Progenitor cell of endocrine pancreas (in vitro differentiated cells): ENCODE data around the gene PAOX. TPM values are rescaled to one million over a fixed set of nuclear protein-coding genes. Genes with fewer than 3 reads are reported as not detected.

ENCODE experiments used
- DNase-seq: peaks from one replicate; pipeline ENCODE4 v3.0.0; 2021; ENCODE audit warnings: low spot score; ENCODE audit not compliant: unreplicated experiment
- H3K27ac Mint-ChIP-seq: 2 replicates; pipeline ENCODE4 v1.8.0; 2021; ENCODE audit warnings: mild to moderate bottlenecking, moderate library complexity, mixed read lengths
- H3K27me3 Mint-ChIP-seq: 2 replicates; pipeline ENCODE4 v1.8.0; 2021; ENCODE audit warnings: mixed read lengths
- H3K36me3 Mint-ChIP-seq: 2 replicates; pipeline ENCODE4 v1.8.0; 2022; ENCODE audit warnings: mixed read lengths; ENCODE audit not compliant: insufficient read depth
- H3K4me1 Mint-ChIP-seq: 2 replicates; pipeline ENCODE4 v1.8.0; 2021; ENCODE audit warnings: low read depth, mixed read lengths
- H3K4me3 Mint-ChIP-seq: 2 replicates; pipeline ENCODE4 v1.8.0; 2021; ENCODE audit warnings: low read depth, mild to moderate bottlenecking, moderate library complexity, mixed read lengths
- H3K9me3 Mint-ChIP-seq: 2 replicates; pipeline ENCODE4 v1.8.0; 2021; ENCODE audit warnings: low read depth, mixed read lengths
- total RNA-seq: library from RNA; stranded (reverse); gene quantifications from 2 replicates; pipeline ENCODE4 v1.2.1, GENCODE V29; 2021
- TF ChIP-seq, protein P1 (sequence below): fragments of 200-600 bp; sonication (generic); IDR thresholded peaks from one replicate; pipeline ENCODE4 v1.5.0; 2021; ENCODE audit warnings: antibody characterized with exemption, mild to moderate bottlenecking; ENCODE audit not compliant: unreplicated experiment

Gene PAOX
- total RNA-seq, 1 donor from 2014 or later, result 11.9 TPM

DNA sequence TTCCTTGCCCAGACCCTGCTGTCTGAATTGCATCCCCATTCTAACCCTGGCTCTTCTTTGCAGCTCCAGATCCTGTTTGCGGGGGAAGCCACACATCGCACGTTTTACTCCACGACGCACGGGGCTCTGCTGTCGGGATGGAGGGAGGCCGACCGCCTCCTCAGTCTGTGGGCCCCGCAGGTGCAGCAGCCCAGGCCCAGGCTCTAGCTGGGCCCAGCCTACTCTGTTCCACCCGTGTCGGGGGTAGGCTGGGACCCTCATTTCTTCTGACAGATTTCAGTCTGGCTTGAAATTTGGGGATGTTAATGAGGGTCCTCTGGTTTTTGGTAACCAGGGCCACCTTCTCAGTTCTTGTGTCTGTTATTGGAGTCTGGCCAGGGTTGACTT is 12.2 kb downstream of the PAOX start:
- Mint-ChIP-seq H3K36me3 (peaks cover 5% of the 10 kb centered on the region), H3K27me3 (no peaks in the 10 kb centered on the region), H3K27ac (no peak overlapping the region), H3K4me1 (peaks cover 8% of the 10 kb centered on the region), H3K9me3 (no peaks in the 10 kb centered on the region), H3K4me3 (no peak overlapping the region)
- no peak for DNase-seq
- TF ChIP-seq, protein P1, sequence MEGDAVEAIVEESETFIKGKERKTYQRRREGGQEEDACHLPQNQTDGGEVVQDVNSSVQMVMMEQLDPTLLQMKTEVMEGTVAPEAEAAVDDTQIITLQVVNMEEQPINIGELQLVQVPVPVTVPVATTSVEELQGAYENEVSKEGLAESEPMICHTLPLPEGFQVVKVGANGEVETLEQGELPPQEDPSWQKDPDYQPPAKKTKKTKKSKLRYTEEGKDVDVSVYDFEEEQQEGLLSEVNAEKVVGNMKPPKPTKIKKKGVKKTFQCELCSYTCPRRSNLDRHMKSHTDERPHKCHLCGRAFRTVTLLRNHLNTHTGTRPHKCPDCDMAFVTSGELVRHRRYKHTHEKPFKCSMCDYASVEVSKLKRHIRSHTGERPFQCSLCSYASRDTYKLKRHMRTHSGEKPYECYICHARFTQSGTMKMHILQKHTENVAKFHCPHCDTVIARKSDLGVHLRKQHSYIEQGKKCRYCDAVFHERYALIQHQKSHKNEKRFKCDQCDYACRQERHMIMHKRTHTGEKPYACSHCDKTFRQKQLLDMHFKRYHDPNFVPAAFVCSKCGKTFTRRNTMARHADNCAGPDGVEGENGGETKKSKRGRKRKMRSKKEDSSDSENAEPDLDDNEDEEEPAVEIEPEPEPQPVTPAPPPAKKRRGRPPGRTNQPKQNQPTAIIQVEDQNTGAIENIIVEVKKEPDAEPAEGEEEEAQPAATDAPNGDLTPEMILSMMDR, result no peak

DNA sequence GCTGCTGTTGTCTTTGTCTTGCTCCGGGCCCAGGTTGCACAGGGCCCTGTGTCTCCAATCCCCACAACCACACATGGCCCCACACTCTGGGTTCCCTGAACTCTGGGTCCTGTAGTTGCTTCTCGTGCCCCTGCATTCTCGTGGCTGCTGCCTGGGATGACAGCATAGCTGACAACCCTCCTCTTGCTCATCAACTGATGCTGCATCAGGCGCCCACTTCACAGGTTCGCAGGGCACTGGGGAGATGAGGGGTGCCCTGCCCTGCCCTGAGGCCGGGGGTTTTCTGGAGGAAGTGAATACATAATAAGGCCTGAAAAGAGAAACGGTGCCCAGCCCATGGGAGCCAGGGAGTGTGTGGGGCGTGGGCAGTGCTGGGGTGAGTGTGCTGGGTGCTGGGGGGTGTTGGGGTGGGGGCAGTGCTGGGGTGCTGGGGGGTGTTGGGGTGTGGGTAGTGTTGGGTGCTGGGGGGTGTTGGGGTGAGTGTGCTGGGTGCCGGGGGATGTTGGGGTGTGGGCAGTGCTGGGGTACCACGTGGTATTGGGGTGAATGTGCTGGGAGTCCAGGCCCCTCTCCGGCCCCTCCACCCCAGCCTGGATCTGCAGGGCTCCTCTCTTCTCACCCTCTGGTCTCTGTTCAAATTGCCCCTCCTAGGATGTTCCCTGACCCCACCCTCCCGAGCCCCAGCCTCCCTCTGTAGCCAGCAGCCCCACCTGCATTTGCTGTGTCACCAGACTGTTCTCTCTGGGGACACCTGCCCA is 12.9 kb downstream of the PAOX start:
- no peak for DNase-seq
- H3K36me3 Mint-ChIP-seq, result peaks cover 5% of the 10 kb centered on the region
- H3K27ac Mint-ChIP-seq, result no peak overlapping the region
- no peaks in the 10 kb centered on the region for H3K9me3 Mint-ChIP-seq
- H3K4me1 Mint-ChIP-seq, result peaks cover 8% of the 10 kb centered on the region
- no peaks in the 10 kb centered on the region for H3K27me3 Mint-ChIP-seq
- TF ChIP-seq, protein P1, result no peak
- no peak overlapping the region for H3K4me3 Mint-ChIP-seq

DNA sequence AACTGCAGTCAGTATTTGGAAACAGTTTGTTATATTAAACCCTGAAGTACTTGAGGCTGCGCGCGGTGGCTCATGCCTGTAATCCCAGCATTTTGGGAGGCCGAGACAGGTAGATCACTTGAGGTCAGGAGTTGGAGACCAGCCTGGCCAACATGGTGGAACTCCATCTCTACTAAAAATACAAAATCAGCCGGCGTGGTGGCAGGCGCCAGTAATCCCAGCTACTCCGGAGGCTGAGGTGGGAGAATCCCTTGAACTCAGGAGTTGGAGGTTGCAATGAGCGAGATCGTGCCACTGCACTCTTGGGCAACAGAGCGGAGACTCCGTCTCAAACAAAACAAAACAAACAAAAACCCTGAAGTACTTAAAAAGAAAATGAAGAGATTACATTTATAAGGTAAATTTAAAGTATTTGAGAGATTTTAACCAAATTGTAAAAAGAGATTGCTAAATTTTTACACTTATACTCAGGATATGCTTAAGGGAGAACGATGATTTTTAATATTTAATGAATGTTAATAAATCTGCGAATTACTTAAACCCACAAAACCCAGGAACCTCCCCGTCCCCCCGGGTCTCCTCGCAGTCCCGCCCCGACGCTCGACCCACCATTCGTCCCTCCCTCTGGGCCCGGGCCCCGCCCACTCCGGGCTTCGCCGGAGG is 14.5 kb downstream of the PAOX start:
- TF ChIP-seq, protein P1, result no peak
- Mint-ChIP-seq H3K27me3 (no peaks in the 10 kb centered on the region), H3K4me1 (peaks cover 8% of the 10 kb centered on the region), H3K9me3 (no peaks in the 10 kb centered on the region), H3K27ac (peak overlapping the region; percentile 89), H3K4me3 (peak overlapping the region; percentile 92), H3K36me3 (peaks cover 10% of the 10 kb centered on the region)
- no peak for DNase-seq

DNA sequence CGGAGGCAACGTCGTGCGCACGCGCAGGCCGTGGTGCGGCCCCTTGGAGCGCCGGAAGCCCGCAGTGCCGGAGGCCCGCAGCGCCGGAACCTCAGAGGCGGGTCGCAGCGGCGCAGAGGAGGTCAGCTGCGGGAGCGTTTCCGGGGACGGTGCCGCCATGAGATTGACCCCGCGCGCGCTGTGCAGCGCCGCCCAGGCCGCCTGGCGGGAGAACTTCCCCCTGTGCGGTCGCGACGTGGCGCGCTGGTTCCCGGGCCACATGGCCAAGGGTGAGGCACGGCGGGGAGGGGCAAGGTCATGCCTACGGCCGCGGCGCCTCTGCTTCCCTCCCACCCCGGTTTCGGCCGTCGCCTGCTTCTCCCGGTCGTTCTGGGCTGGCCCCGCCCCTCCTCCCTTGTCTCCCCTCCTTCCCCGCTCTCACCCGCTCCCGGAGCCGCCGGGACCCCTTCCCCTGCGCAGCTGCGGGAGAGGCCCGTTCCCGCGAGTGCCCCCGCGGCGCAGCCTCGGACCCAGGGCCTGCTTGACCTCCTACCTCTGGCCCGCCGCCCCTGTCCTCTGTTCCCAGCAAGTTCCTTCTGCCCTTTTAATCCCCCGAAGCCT is 15.1 kb downstream of the PAOX start, which contains the start of gene MTG1:
Gene MTG1, plus strand, starts transcription at position 94 of the 600 bp plus-strand sequence. Its CDS starts 64 bp downstream, at position 158.
- Mint-ChIP-seq H3K36me3 (peaks cover 7% of the 10 kb centered on the region), H3K9me3 (no peaks in the 10 kb centered on the region), H3K27me3 (no peaks in the 10 kb centered on the region), H3K27ac (peak within 1 kb of the TSS; percentile 98), H3K4me3 (peak within 1 kb of the TSS; percentile 92), H3K4me1 (peaks cover 8% of the 10 kb centered on the region)
- TF ChIP-seq, protein P1, result peak; percentile 29
- peak; percentile 94 for DNase-seq

DNA sequence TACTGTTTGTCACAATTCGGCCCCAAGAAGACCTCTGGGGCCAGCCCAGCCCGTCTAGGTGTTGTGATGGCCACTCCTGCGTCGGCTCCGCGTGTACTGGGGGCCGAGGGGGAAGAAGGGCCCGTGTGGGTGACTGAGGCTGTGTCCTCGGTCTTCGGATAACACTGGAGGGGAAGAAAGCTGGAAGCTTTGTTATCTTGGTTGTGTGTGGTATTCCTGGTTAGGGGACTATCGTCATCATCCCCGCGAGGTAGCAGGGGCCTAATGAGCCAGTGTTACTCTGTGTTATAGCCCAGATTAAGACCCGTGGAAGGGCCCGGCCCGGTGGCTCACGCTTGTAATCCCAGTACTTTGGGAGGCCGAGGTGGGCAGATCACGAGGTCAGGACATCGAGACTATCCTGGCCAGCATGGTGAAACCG is 15.7 kb downstream of the PAOX start:
- H3K4me1 Mint-ChIP-seq, result peaks cover 8% of the 10 kb centered on the region
- peak overlapping the region; percentile 92 for H3K4me3 Mint-ChIP-seq
- H3K9me3 Mint-ChIP-seq, result no peaks in the 10 kb centered on the region
- DNase-seq, result no peak
- H3K27me3 Mint-ChIP-seq, result no peaks in the 10 kb centered on the region
- TF ChIP-seq, protein P1, result no peak
- peak overlapping the region; percentile 98 for H3K27ac Mint-ChIP-seq
- peaks cover 5% of the 10 kb centered on the region for H3K36me3 Mint-ChIP-seq
